PC-3 (cell line): ENCODE data around the gene XG.
"Not testable (repeated sequence)": the region's sequence is repeated elsewhere in the genome, so short reads cannot be mapped to it uniquely, and the experiment has no call there.

Source experiments
- CTCF ChIP-seq: fragments of 300-600 bp; sonication (generic); conservative IDR thresholded peaks from 2 replicates; pipeline ENCODE4 v1.5.1; 2017; ENCODE audit warnings: antibody characterized with exemption, low read depth, mild to moderate bottlenecking, low read length
- EZH2 ChIP-seq: fragments of 300-600 bp; sonication (generic); IDR thresholded peaks from one replicate; pipeline ENCODE4 v1.6.1; 2017; ENCODE audit warnings: antibody characterized with exemption, mild to moderate bottlenecking, low read length; ENCODE audit not compliant: unreplicated experiment

- TF ChIP-seq CTCF, EZH2: not testable (repeated sequence)
These were observed 50.7 kb downstream of the XG start for GRCh38 chrX:2802376-2803090.
